GM12801 (cell line): ENCODE measurements around the gene PTRH2.

ENCODE experiments used
- CTCF ChIP-seq: IDR thresholded peaks from one replicate; pipeline ENCODE4 v1.5.1; 2011; ENCODE audit warnings: control low read depth; ENCODE audit not compliant: insufficient read length; ENCODE audit errors: extremely low read depth

The PTRH2 gene

DNA sequence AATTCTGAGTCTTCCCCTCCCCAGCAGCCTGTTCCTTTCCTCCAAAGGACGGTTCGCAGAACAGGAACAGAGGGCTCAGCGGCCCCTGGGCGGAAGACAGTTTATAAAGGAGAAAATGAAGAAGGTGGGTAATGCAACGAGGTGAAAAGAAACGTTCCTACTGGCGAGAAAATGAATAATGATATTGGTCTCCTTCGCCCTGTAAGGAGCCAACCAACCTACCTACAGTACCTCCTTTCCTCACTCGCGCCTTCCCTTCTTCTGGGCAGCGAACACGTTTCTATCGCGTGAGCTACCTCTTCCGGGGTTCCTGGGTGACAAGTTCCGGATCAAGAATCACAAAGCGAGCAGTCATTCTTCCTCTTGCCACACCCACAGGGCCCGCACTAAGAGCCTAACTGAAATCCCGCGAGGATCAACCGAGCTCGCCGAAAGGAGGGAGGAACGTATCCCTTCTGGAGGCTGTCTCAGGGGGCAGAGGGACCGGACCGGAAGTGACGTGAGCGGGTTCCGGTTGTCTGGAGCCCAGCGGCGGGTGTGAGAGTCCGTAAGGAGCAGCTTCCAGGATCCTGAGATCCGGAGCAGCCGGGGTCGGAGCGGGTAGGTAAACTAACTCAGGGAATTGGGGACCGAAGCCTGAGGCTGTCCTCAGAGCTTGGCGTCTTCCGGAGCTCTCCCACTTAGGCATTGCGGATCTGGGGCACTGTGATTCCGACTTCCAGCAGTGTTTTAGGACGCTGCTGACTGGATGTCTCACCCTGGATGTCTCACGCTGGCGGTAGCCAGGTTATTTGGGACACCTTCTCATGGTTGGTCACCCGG is at the start of gene PTRH2, which contains the start of gene VMP1:
TSS of gene PTRH2 (minus strand) at position 282 of the 822 bp plus-strand sequence. CDS start 9,452 bp downstream, outside the sequence.
TSS of gene VMP1 (plus strand) at position 506 of the 822 bp plus-strand sequence. CDS start 23,793 bp downstream, outside the sequence.
- TF ChIP-seq CTCF = no peak

GRCh38 chr17:59756236-59756818 is 49.1 kb upstream of the PTRH2 start:
- no peak for TF ChIP-seq CTCF

GRCh38 chr17:59754552-59754951 is 47.3 kb upstream of the PTRH2 start:
- TF ChIP-seq CTCF = no peak

DNA sequence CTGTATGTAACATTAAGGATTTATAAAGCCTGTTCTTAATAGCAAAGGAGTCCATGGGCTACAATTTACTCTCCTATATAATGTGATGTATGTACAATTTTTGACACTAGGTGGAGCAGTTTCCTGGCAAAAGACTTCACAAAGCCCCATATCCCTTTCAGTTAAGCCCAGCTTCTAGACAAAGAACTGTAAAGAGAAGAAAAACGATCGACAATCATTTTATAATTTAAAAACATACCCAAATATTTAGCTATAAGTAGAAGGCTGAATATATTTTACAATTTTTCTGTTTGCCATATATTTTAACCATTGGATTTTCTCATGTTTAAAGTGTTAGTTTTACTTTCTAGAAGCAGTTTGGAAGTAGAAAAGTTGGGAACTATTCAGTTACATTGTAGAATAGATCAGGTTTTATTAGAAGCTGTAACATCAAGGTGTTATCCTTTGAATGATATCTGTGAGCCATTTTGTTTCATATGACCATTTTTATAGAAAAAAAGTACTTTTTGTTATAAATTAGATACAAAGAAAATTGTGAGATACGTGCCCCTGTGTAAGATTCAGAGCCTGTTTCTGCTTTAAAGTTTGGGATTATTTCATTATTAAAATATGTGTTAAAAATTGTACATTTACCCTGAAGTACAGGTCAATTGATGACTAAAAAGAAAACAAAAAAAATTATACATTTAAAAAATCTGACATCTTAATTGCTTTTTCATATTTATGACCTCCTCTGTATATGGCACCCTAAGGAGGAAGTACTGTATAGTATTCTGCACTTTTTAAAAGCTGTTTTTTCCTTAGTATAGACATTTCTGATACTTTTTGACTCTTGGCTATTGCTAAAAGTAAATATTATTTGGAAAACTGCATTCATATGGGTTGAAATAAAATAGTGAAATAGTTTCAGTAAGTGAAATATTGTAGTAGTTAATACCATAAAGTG is 46.6 kb upstream of the PTRH2 start:
- TF ChIP-seq CTCF = no peak

DNA sequence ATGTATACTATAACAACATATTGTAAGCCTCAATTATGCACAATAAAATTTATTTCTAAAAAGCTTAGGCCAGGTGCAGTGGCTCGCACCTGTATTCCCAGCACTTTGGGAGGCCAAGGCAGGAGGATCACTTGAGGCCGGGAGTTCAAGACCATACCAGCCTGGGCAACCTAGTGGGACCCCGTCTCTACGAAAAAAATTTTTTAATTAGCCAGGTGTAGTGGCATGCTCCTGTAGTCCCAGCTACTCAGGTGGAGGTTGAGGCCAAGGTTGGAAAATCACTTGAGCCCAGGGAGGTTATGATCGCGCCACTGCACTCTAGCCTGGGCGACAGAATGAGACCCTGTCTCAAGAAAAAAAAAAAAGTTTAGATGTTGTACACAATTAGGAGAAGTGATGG is 45.7 kb upstream of the PTRH2 start:
- TF ChIP-seq CTCF = no peak

DNA sequence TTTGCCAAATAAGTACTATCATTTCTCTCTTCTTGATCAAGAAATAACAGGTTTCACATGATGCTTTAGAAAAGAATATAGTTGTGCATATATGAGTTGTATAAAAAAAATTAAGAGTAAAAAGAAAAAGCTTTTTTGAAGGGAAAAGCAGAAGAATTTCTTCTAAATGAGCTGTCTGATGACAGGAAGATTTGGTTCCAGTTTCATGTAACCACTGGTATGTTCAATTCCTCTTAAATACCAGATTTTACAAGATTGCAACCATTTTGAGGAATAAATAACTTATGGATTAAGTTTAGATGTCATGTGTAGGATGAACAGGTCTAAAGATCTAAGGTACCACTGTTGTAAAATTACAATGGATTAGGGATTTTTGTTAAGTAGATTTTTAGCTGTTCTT is 45.2 kb upstream of the PTRH2 start:
- no peak for TF ChIP-seq CTCF

- no peak for TF ChIP-seq CTCF
Observed at GRCh38 chr17:59751955-59752413, 44.8 kb upstream of the PTRH2 start.
